Mesendoderm (in vitro differentiated cells): ENCODE measurements around the gene MMD.

Experiments
- DNase-seq: peaks from one replicate; pipeline ENCODE4 v3.0.0; 2013
- H2AK5ac ChIP-seq: 2 replicates; pipeline ENCODE4 v1.6.1; 2013; ENCODE audit warnings: low read length, inconsistent platforms
- H2BK120ac ChIP-seq: 2 replicates; pipeline ENCODE4 v1.6.1; 2013; ENCODE audit warnings: low read depth, mild to moderate bottlenecking, low read length, moderate library complexity, mixed read lengths
- H2BK15ac ChIP-seq: replicated peaks from 2 replicates; pipeline ENCODE4 v1.6.1; 2013; ENCODE audit warnings: low read depth, mild to moderate bottlenecking, moderate library complexity
- H2BK5ac ChIP-seq: 2 replicates; pipeline ENCODE4 v1.6.1; 2013; ENCODE audit warnings: low read length, inconsistent platforms
- H3K18ac ChIP-seq: 2 replicates; pipeline ENCODE4 v1.6.1; 2013; ENCODE audit warnings: mild to moderate bottlenecking, low read length, mixed read lengths
- H3K23ac ChIP-seq: one replicate; pipeline ENCODE4 v1.6.1; 2013; ENCODE audit warnings: low read length
- H3K27ac ChIP-seq: 2 replicates; pipeline ENCODE4 v1.5.1; 2013; ENCODE audit warnings: low read depth, mild to moderate bottlenecking, inconsistent platforms, low read length, moderate library complexity
- H3K27me3 ChIP-seq: 2 replicates; pipeline ENCODE4 v1.6.1; 2013; ENCODE audit warnings: low read length, control low read depth, mild to moderate bottlenecking, inconsistent platforms; ENCODE audit not compliant: insufficient read depth, poor library complexity
- H3K36me3 ChIP-seq: 2 replicates; pipeline ENCODE4 v1.6.1; 2013; ENCODE audit warnings: low read length, inconsistent platforms; ENCODE audit not compliant: control insufficient read depth, insufficient read depth
- H3K4ac ChIP-seq: one replicate; pipeline ENCODE4 v1.6.1; 2013; ENCODE audit warnings: low read depth, mild to moderate bottlenecking, low read length, moderate library complexity
- H3K4me1 ChIP-seq: 2 replicates; pipeline ENCODE4 v1.6.1; 2013; ENCODE audit warnings: low read depth, low read length, inconsistent platforms; ENCODE audit not compliant: control insufficient read depth
- H3K4me2 ChIP-seq: 2 replicates; pipeline ENCODE4 v1.6.1; 2013; ENCODE audit warnings: low read length
- H3K4me3 ChIP-seq: 2 replicates; pipeline ENCODE4 v1.5.1; 2013; ENCODE audit warnings: mild to moderate bottlenecking, low read length
- H3K56ac ChIP-seq: one replicate; pipeline ENCODE4 v1.6.1; 2013; ENCODE audit warnings: low read length
- H3K79me1 ChIP-seq: 2 replicates; pipeline ENCODE4 v1.6.1; 2013; ENCODE audit warnings: low read length, inconsistent platforms
- H3K79me2 ChIP-seq: 2 replicates; pipeline ENCODE4 v1.6.1; 2013; ENCODE audit warnings: mild to moderate bottlenecking, low read length; ENCODE audit not compliant: control insufficient read depth, insufficient read depth
- H3K9ac ChIP-seq: 2 replicates; pipeline ENCODE4 v1.6.1; 2013; ENCODE audit warnings: low read length, inconsistent platforms
- H4K5ac ChIP-seq: one replicate; pipeline ENCODE4 v1.6.1; 2013; ENCODE audit warnings: low read length
- H4K8ac ChIP-seq: one replicate; pipeline ENCODE4 v1.6.1; 2013; ENCODE audit warnings: low read depth, mild to moderate bottlenecking, control low read depth, low read length, moderate library complexity
- WGBS: extraction: QIAGEN DNeasy Blood & Tissue Kit; methylation state at CpG from one replicate; pipeline ENCODE4 v1.1.7; 2013; ENCODE audit warnings: low lambda C conversion rate, missing lambda C conversion rate; ENCODE audit not compliant: insufficient coverage; ENCODE audit errors: extremely low coverage; 5-methylcytosine and 5-hydroxymethylcytosine counted together

MMD gene

GRCh38 chr17:55366020-55366481 lies 55.6 kb downstream of the MMD start:
- Histone ChIP-seq H3K4ac (no peak overlapping the region), H3K4me2 (no peak overlapping the region), H3K56ac (no peak overlapping the region), H3K36me3 (no peaks in the 10 kb centered on the region), H2BK5ac (no peak overlapping the region), H3K4me1 (no peaks in the 10 kb centered on the region), H3K27ac (no peak overlapping the region), H2BK120ac (no peak overlapping the region), H2AK5ac (no peak overlapping the region), H3K79me2 (no peaks in the 10 kb centered on the region), H2BK15ac (no peak overlapping the region), H3K23ac (no peak overlapping the region), H3K18ac (no peak overlapping the region), H3K27me3 (no peaks in the 10 kb centered on the region), H3K79me1 (no peaks in the 10 kb centered on the region), H3K9ac (no peak overlapping the region), H4K5ac (no peak overlapping the region), H4K8ac (no peak overlapping the region), H3K4me3 (no peak overlapping the region)
- no CpG with 5 or more reads among the region's 1 CpG for WGBS
- no peak for DNase-seq

GRCh38 chr17:55363033-55363432 lies 58.6 kb downstream of the MMD start:
- Histone ChIP-seq H3K9ac (no peak overlapping the region), H3K27ac (no peak overlapping the region), H3K4me2 (no peak overlapping the region), H3K27me3 (no peaks in the 10 kb centered on the region), H3K4me1 (no peaks in the 10 kb centered on the region), H3K23ac (no peak overlapping the region), H3K4ac (no peak overlapping the region), H3K18ac (no peak overlapping the region), H2AK5ac (no peak overlapping the region), H3K79me2 (no peaks in the 10 kb centered on the region), H3K79me1 (no peaks in the 10 kb centered on the region), H2BK15ac (no peak overlapping the region), H3K56ac (no peak overlapping the region), H3K36me3 (no peaks in the 10 kb centered on the region), H3K4me3 (no peak overlapping the region), H4K5ac (no peak overlapping the region), H4K8ac (no peak overlapping the region), H2BK5ac (no peak overlapping the region), H2BK120ac (no peak overlapping the region)
- no peak for DNase-seq
- no CpG with 5 or more reads among the region's 1 CpG for WGBS

GRCh38 chr17:55360971-55361370 lies 60.7 kb downstream of the MMD start:
- Histone ChIP-seq H3K36me3 (no peaks in the 10 kb centered on the region), H2BK120ac (no peak overlapping the region)

GRCh38 chr17:55356434-55357328 lies 65.0 kb downstream of the MMD start:
- Histone ChIP-seq H3K36me3 (no peaks in the 10 kb centered on the region), H3K4me2 (no peak overlapping the region), H3K27ac (no peak overlapping the region), H4K8ac (no peak overlapping the region), H3K79me1 (no peaks in the 10 kb centered on the region), H2BK5ac (no peak overlapping the region), H3K4ac (no peak overlapping the region), H3K79me2 (no peaks in the 10 kb centered on the region), H3K56ac (no peak overlapping the region), H3K18ac (no peak overlapping the region), H3K27me3 (no peaks in the 10 kb centered on the region), H3K4me1 (no peaks in the 10 kb centered on the region), H2BK120ac (no peak overlapping the region), H3K9ac (no peak overlapping the region), H3K4me3 (no peak overlapping the region), H2AK5ac (no peak overlapping the region), H4K5ac (no peak overlapping the region), H3K23ac (no peak overlapping the region), H2BK15ac (no peak overlapping the region)
- WGBS: no CpG with 5 or more reads among the region's 3 CpGs
- DNase-seq: peak; percentile 92

More at GRCh38 chr17:55360971-55361370, 60.7 kb downstream of the MMD start:
- Histone ChIP-seq H2BK15ac (no peak overlapping the region), H3K27me3 (no peaks in the 10 kb centered on the region), H3K4me1 (no peaks in the 10 kb centered on the region), H4K5ac (no peak overlapping the region), H4K8ac (no peak overlapping the region), H3K56ac (no peak overlapping the region), H3K4ac (no peak overlapping the region), H3K4me2 (no peak overlapping the region), H3K27ac (no peak overlapping the region), H3K79me1 (no peaks in the 10 kb centered on the region), H3K18ac (no peak overlapping the region), H3K9ac (no peak overlapping the region), H3K23ac (no peak overlapping the region), H2AK5ac (no peak overlapping the region), H3K4me3 (no peak overlapping the region), H2BK5ac (no peak overlapping the region), H3K79me2 (no peaks in the 10 kb centered on the region)
- DNase-seq: no peak

DNA sequence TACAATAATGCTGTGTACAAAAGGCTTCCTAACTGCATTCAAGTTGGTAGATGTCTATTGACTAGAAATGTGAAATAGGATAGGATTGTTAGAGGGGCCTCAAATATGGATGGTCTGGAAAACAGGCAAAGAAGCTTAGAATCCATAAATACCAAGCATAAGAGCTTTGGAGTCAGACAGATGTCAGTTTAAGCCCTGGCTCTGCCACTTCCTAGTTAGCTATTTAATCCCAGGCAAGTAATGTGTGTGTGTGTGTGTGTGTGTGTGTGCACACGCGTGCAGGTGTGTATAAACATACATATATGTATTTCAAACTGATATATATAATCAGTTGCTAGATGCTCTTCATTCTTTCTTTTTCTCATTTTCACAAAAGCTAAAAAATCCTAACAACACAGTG lies 66.7 kb downstream of the MMD start:
- Histone ChIP-seq H3K4me2 (no peak overlapping the region), H3K4ac (no peak overlapping the region), H2BK5ac (no peak overlapping the region), H4K5ac (no peak overlapping the region), H3K27ac (no peak overlapping the region), H2BK15ac (no peak overlapping the region), H3K4me3 (no peak overlapping the region), H3K18ac (no peak overlapping the region), H3K4me1 (no peaks in the 10 kb centered on the region), H3K9ac (no peak overlapping the region), H4K8ac (no peak overlapping the region), H3K79me2 (no peaks in the 10 kb centered on the region), H2BK120ac (no peak overlapping the region), H3K23ac (no peak overlapping the region), H3K79me1 (no peaks in the 10 kb centered on the region), H3K36me3 (no peaks in the 10 kb centered on the region), H2AK5ac (no peak overlapping the region), H3K27me3 (no peaks in the 10 kb centered on the region), H3K56ac (no peak overlapping the region)
- no peak for DNase-seq
- whole genome bisulfite sequencing: no CpG with 5 or more reads among the region's 2 CpGs

DNA sequence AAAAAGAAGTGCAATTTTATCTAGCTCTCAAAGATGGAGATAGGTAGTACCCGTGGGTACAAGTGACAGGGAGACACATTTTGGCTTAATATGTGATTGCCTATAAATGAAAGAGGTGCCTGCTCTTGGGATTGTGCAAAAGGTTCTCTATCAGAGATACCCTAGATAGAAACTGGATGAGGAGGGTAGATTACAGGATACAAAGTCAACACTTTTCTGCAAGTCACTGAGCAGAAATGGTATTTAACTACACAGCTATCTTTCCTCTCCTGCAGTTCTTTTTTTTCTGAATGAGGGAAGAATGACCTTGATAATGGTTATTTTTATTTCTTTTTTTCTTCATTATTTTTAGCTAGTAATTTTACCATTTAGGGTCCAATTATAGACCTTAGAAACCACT lies 67.6 kb downstream of the MMD start:
- no peaks in the 10 kb centered on the region for H3K4me1 ChIP-seq
- H4K5ac ChIP-seq: no peak overlapping the region
- no peak overlapping the region for H3K4me2 ChIP-seq
- no peak overlapping the region for H3K23ac ChIP-seq
- H3K4me3 ChIP-seq: no peak overlapping the region
- H3K18ac ChIP-seq: no peak overlapping the region
- no peak overlapping the region for H2BK5ac ChIP-seq
- no peak overlapping the region for H2AK5ac ChIP-seq
- H3K36me3 ChIP-seq: no peaks in the 10 kb centered on the region
- H3K79me2 ChIP-seq: no peaks in the 10 kb centered on the region
- no peak overlapping the region for H4K8ac ChIP-seq
- no peak for DNase-seq
- no peaks in the 10 kb centered on the region for H3K79me1 ChIP-seq
- H3K4ac ChIP-seq: no peak overlapping the region
- no peak overlapping the region for H2BK15ac ChIP-seq
- H3K27me3 ChIP-seq: no peaks in the 10 kb centered on the region
- H3K9ac ChIP-seq: no peak overlapping the region
- no peak overlapping the region for H2BK120ac ChIP-seq
- no CpG with 5 or more reads among the region's 1 CpG for WGBS
- no peak overlapping the region for H3K27ac ChIP-seq
- no peak overlapping the region for H3K56ac ChIP-seq
